HPDE6-E6E7 (cell line): Measurements from ENCODE around the gene HTR6.
"Not testable (repeated sequence)": the region's sequence is repeated elsewhere in the genome, so short reads cannot be mapped to it uniquely, and the experiment has no call there.

Experiments used
- DNase-seq: peaks from one replicate; pipeline ENCODE4 v3.0.0; 2011; ENCODE audit warnings: missing footprints; ENCODE audit errors: extremely low spot score

The HTR6 gene

GRCh38 chr1:19639228-19639627 lies 25.4 kb upstream of the HTR6 start:
- not testable (repeated sequence) for DNase-seq

GRCh38 chr1:19639999-19640362 lies 24.7 kb upstream of the HTR6 start:
- DNase-seq = peak; percentile 67

GRCh38 chr1:19640363-19641316 lies 24.0 kb upstream of the HTR6 start:
- peak; percentile 76 for DNase-seq

- DNase-seq = peak; percentile 93
These were observed 21.6 kb upstream of the HTR6 start for GRCh38 chr1:19643121-19643520.

- peak; percentile 62 for DNase-seq
These were observed 20.9 kb upstream of the HTR6 start, which contains the start of gene NBL1 for GRCh38 chr1:19643602-19644394. TSS of gene NBL1 (plus strand) at chr1:19644311. CDS start at chr1:19655031, 10,720 bp downstream.

GRCh38 chr1:19644395-19644680 lies 20.3 kb upstream of the HTR6 start:
- no peak for DNase-seq

GRCh38 chr1:19644681-19645410 lies 19.8 kb upstream of the HTR6 start:
- no peak for DNase-seq

- no peak for DNase-seq
These were observed 19.0 kb upstream of the HTR6 start for GRCh38 chr1:19645411-19646251.

GRCh38 chr1:19646377-19647319 lies 18.0 kb upstream of the HTR6 start:
- peak; percentile 57 for DNase-seq

- DNase-seq = no peak
These were observed 17.0 kb upstream of the HTR6 start for GRCh38 chr1:19647643-19648042.

- no peak for DNase-seq
These were observed 16.4 kb upstream of the HTR6 start for GRCh38 chr1:19648239-19648638.

- no peak for DNase-seq
These were observed 16.0 kb upstream of the HTR6 start for GRCh38 chr1:19648689-19649088.

- no peak for DNase-seq
These were observed 14.1 kb upstream of the HTR6 start for GRCh38 chr1:19650416-19651140.

GRCh38 chr1:19651141-19651737 lies 13.4 kb upstream of the HTR6 start:
- DNase-seq = no peak

GRCh38 chr1:19654386-19654785 lies 10.3 kb upstream of the HTR6 start:
- no peak for DNase-seq

- DNase-seq = no peak
These were observed 9.6 kb upstream of the HTR6 start for GRCh38 chr1:19654886-19655717.

GRCh38 chr1:19655718-19656080 lies 9.0 kb upstream of the HTR6 start:
- DNase-seq = no peak

- no peak for DNase-seq
These were observed 8.4 kb upstream of the HTR6 start for GRCh38 chr1:19656134-19656779.
